Tibial nerve (tissue), 4 donors: ENCODE data around the gene PCDHB10.
A peak's percentile ranks its signal among the peaks of the same experiment; 100 is the strongest.

Experiments used
- EP300 ChIP-seq, 2 donors: sonication (generic); formaldehyde crosslinking; IDR thresholded peaks; one replicate each; pipeline ENCODE4 v1.6.1; 2017; ENCODE audit warnings: antibody characterized with exemption in 2 of 2, mild to moderate bottlenecking in 1 of 2
- TF ChIP-seq, protein P1 (sequence below), 5 experiments: fragments of 200-600 bp in 3 of 5; fragments of 450-650 bp in 2 of 5; sonication (generic) in 3 of 5; IDR thresholded peaks; one replicate each; pipeline ENCODE4 v1.5.1; 2016 to 2019; ENCODE audit warnings: antibody characterized with exemption in 5 of 5, mild to moderate bottlenecking in 3 of 5, moderate library complexity in 2 of 5

DNA sequence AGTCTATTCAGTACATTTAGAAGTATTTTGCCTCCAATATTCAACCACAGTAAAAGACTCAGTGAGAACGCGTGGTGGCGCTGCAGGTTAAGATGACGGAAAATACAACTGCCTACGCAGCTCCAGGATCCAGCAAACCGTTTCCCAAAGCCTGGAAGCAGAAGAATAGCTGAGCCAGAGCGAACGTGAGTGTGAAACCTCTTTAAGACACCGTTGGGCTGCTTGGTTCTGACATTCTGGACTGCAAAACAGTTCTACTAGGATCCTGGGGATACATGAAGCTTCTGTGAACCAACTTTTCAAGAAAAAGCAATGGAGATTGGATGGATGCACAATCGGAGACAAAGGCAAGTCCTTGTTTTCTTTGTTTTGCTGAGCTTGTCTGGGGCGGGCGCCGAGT lies 9.9 kb upstream of the PCDHB10 start, which contains the start of gene PCDHB16:
- TF ChIP-seq, protein P1, sequence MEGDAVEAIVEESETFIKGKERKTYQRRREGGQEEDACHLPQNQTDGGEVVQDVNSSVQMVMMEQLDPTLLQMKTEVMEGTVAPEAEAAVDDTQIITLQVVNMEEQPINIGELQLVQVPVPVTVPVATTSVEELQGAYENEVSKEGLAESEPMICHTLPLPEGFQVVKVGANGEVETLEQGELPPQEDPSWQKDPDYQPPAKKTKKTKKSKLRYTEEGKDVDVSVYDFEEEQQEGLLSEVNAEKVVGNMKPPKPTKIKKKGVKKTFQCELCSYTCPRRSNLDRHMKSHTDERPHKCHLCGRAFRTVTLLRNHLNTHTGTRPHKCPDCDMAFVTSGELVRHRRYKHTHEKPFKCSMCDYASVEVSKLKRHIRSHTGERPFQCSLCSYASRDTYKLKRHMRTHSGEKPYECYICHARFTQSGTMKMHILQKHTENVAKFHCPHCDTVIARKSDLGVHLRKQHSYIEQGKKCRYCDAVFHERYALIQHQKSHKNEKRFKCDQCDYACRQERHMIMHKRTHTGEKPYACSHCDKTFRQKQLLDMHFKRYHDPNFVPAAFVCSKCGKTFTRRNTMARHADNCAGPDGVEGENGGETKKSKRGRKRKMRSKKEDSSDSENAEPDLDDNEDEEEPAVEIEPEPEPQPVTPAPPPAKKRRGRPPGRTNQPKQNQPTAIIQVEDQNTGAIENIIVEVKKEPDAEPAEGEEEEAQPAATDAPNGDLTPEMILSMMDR (IDR thresholded peaks at IDR 0.05), result peak in 4 of 5 experiments; percentile 22 to 51 (median 35)
- TF ChIP-seq EP300 (IDR thresholded peaks at IDR 0.05), result peak in 1 of 2 donors; percentile 34
